NCI-H345 (cell line): Measurements from ENCODE around the gene BOK.
A peak's percentile ranks its signal among the peaks of the same experiment; 100 is the strongest.

ENCODE experiments used
- DNase-seq: peaks from one replicate; lab custom pipeline; 2025; lab: John Stamatoyannopoulos, UW

The BOK gene

GRCh38 chr2:241538838-241539615, 19.5 kb upstream of the BOK start:
- DNase-seq: no peak

- no peak for DNase-seq
Observed at GRCh38 chr2:241539616-241540374, 18.8 kb upstream of the BOK start.

GRCh38 chr2:241540401-241540770, 18.2 kb upstream of the BOK start:
- DNase-seq: no peak

- peak; percentile 59 for DNase-seq
Observed at GRCh38 chr2:241540771-241541561, 17.6 kb upstream of the BOK start.

- no peak for DNase-seq
Observed at GRCh38 chr2:241541564-241542277, 16.8 kb upstream of the BOK start.

- no peak for DNase-seq
Observed at GRCh38 chr2:241542278-241542605, 16.3 kb upstream of the BOK start.

- no peak for DNase-seq
Observed at GRCh38 chr2:241545106-241545505, 13.4 kb upstream of the BOK start.

GRCh38 chr2:241545523-241546473, 12.7 kb upstream of the BOK start:
- DNase-seq: no peak

- no peak for DNase-seq
Observed at GRCh38 chr2:241546771-241547498, 11.6 kb upstream of the BOK start.

- no peak for DNase-seq
Observed at GRCh38 chr2:241547781-241548450, 10.6 kb upstream of the BOK start.

GRCh38 chr2:241548451-241548835, 10.1 kb upstream of the BOK start:
- DNase-seq: no peak

GRCh38 chr2:241550616-241551580, 7.6 kb upstream of the BOK start:
- peak; percentile 16 for DNase-seq

GRCh38 chr2:241551599-241551997, 6.9 kb upstream of the BOK start:
- DNase-seq: no peak

GRCh38 chr2:241551998-241552737, 6.4 kb upstream of the BOK start:
- DNase-seq: no peak

- no peak for DNase-seq
Observed at GRCh38 chr2:241553512-241553830, 5.1 kb upstream of the BOK start.

- DNase-seq: no peak
Observed at GRCh38 chr2:241553981-241554380, 4.6 kb upstream of the BOK start.

- DNase-seq: no peak
Observed at GRCh38 chr2:241554610-241555322, 3.8 kb upstream of the BOK start.
